SIG-M5 treated with dmso at 0.1 percent for 504 hours (cell line): ENCODE data around the gene CEP41.
"Not testable (repeated sequence)": the region's sequence is repeated elsewhere in the genome, so short reads cannot be mapped to it uniquely, and the experiment has no call there.

Source experiments
- DNase-seq: peaks from one replicate; lab custom pipeline; 2025; ENCODE audit not compliant: unreplicated experiment; lab: John Stamatoyannopoulos, UW

Gene CEP41

GRCh38 chr7:130461272-130461671 lies 20.5 kb upstream of the CEP41 start:
- no peak for DNase-seq

- peak; percentile 22 for DNase-seq
Observed at GRCh38 chr7:130458257-130458656, 17.4 kb upstream of the CEP41 start.

GRCh38 chr7:130454959-130455358 lies 14.1 kb upstream of the CEP41 start:
- DNase-seq = no peak

GRCh38 chr7:130452951-130453350 lies 12.1 kb upstream of the CEP41 start:
- no peak for DNase-seq

- not testable (repeated sequence) for DNase-seq
Observed at GRCh38 chr7:130451344-130451743, 10.5 kb upstream of the CEP41 start.

GRCh38 chr7:130446259-130446658 lies 5.4 kb upstream of the CEP41 start:
- DNase-seq = no peak

- DNase-seq = no peak
Observed at GRCh38 chr7:130444751-130445407, 4.1 kb upstream of the CEP41 start.

GRCh38 chr7:130444234-130444633 lies 3.4 kb upstream of the CEP41 start:
- no peak for DNase-seq

GRCh38 chr7:130442601-130443000 lies 1.8 kb upstream of the CEP41 start:
- no peak for DNase-seq

GRCh38 chr7:130441408-130441869 lies 623 bp upstream of the CEP41 start:
- no peak for DNase-seq

GRCh38 chr7:130436253-130436652 lies 4.6 kb downstream of the CEP41 start:
- DNase-seq = no peak

GRCh38 chr7:130435311-130435854 lies 5.4 kb downstream of the CEP41 start:
- DNase-seq = no peak

GRCh38 chr7:130433301-130433700 lies 7.5 kb downstream of the CEP41 start:
- no peak for DNase-seq

- no peak for DNase-seq
Observed at GRCh38 chr7:130432886-130433285, 7.9 kb downstream of the CEP41 start.

GRCh38 chr7:130430841-130431666 lies 9.8 kb downstream of the CEP41 start:
- DNase-seq = no peak

- DNase-seq = no peak
Observed at GRCh38 chr7:130430115-130430514, 10.7 kb downstream of the CEP41 start.

GRCh38 chr7:130429019-130429418 lies 11.8 kb downstream of the CEP41 start:
- DNase-seq = no peak

- no peak for DNase-seq
Observed at GRCh38 chr7:130426564-130426963, 14.3 kb downstream of the CEP41 start.

GRCh38 chr7:130425796-130426195 lies 15.0 kb downstream of the CEP41 start:
- DNase-seq = no peak

GRCh38 chr7:130423501-130424037 lies 17.2 kb downstream of the CEP41 start:
- no peak for DNase-seq

- no peak for DNase-seq
Observed at GRCh38 chr7:130421684-130422083, 19.1 kb downstream of the CEP41 start.
